22Rv1 (cell line): ENCODE measurements around the gene SH3GLB1.

Experiments
- ZFX ChIP-seq: fragments of 450-650 bp; IDR thresholded peaks from 2 replicates; pipeline ENCODE4 v1.6.1; 2017; ENCODE audit warnings: antibody characterized with exemption, borderline replicate concordance
- TF ChIP-seq, protein P1 (sequence below): fragments of 450-650 bp; IDR thresholded peaks from 2 replicates; pipeline ENCODE4 v1.5.1; 2017; ENCODE audit warnings: mild to moderate bottlenecking

- TF ChIP-seq, protein P1, sequence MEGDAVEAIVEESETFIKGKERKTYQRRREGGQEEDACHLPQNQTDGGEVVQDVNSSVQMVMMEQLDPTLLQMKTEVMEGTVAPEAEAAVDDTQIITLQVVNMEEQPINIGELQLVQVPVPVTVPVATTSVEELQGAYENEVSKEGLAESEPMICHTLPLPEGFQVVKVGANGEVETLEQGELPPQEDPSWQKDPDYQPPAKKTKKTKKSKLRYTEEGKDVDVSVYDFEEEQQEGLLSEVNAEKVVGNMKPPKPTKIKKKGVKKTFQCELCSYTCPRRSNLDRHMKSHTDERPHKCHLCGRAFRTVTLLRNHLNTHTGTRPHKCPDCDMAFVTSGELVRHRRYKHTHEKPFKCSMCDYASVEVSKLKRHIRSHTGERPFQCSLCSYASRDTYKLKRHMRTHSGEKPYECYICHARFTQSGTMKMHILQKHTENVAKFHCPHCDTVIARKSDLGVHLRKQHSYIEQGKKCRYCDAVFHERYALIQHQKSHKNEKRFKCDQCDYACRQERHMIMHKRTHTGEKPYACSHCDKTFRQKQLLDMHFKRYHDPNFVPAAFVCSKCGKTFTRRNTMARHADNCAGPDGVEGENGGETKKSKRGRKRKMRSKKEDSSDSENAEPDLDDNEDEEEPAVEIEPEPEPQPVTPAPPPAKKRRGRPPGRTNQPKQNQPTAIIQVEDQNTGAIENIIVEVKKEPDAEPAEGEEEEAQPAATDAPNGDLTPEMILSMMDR = no peak
- TF ChIP-seq ZFX = no peak
Measured at GRCh38 chr1:86713477-86713876, 9.1 kb downstream of the SH3GLB1 start.
